ENCODE data around the gene CSTB. TPM values are rescaled to one million over a fixed set of nuclear protein-coding genes. Genes with fewer than 3 reads are reported as not detected.
A peak's percentile ranks its signal among the peaks of the same experiment; 100 is the strongest.

The CSTB gene
- total RNA-seq, 2 donors from 2014 or later = 30.7 to 32.3 TPM

- Mint-ChIP-seq H3K9me3 (no peaks in the 10 kb centered on the region), H3K4me3 (peak overlapping the region; percentile 71 to 94), H3K4me1 (ENCODE audit: low read depth) (peaks cover 72% of the 10 kb centered on the region), H3K27ac (peak overlapping the region; percentile 10), H3K36me3 (ENCODE audit: insufficient read depth in 2 of 2) (peaks cover 1 to 3% of the 10 kb centered on the region in 2 donors), H3K27me3 (ENCODE audit: low read depth) (no peaks in the 10 kb centered on the region)
- DNase-seq = peak; percentile 18 to 19
- ATAC-seq (replicated peaks in 1 of 2) = no peak
Observed at GRCh38 chr21:43778469-43779335, 2.6 kb upstream of the CSTB start.

GRCh38 chr21:43777953-43778352 is 1.8 kb upstream of the CSTB start:
- Mint-ChIP-seq H3K36me3 (ENCODE audit: insufficient read depth in 2 of 2) (peaks cover 1 to 3% of the 10 kb centered on the region in 2 donors), H3K27me3 (ENCODE audit: low read depth) (no peaks in the 10 kb centered on the region), H3K4me1 (ENCODE audit: low read depth) (peaks cover 65% of the 10 kb centered on the region), H3K9me3 (no peaks in the 10 kb centered on the region), H3K4me3 (peak overlapping the region; percentile 78 to 94), H3K27ac (no peak overlapping the region)
- ATAC-seq (replicated peaks in 1 of 2) = no peak
- no peak for DNase-seq

- H3K4me3 Mint-ChIP-seq = peak overlapping the region; percentile 94 to 95
- DNase-seq = no peak
- ATAC-seq (replicated peaks in 1 of 2) = no peak
- H3K27ac Mint-ChIP-seq = peak overlapping the region; percentile 76
- no peaks in the 10 kb centered on the region for H3K27me3 Mint-ChIP-seq (ENCODE audit: low read depth)
- peaks cover 3 to 5% of the 10 kb centered on the region in 2 donors for H3K9me3 Mint-ChIP-seq
- peaks cover 5 to 8% of the 10 kb centered on the region in 2 donors for H3K36me3 Mint-ChIP-seq (ENCODE audit: insufficient read depth in 2 of 2)
- peaks cover 42% of the 10 kb centered on the region for H3K4me1 Mint-ChIP-seq (ENCODE audit: low read depth)
Observed at GRCh38 chr21:43775190-43775589, 918 bp downstream of the CSTB start.

DNA sequence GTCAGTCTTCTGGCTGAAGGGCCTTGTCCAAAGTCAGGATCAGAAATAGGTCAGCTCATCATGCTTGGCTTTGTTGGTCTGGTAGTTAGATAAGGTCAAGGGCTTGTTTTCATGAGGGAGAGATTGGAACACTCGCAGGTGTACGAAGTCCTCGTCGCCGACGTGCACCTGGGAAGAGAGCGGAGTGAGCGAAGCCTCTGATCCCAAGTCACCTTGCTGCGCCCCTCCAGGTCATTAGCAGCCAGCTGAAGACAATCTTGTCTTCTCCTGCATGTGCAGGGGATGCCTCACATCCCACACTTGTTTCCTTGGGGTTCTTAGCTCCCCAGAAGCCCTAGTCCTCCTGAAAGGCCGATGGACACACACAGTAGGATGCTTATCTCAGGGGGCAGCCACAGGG is 1.9 kb downstream of the CSTB start:
- Mint-ChIP-seq H3K9me3 (peaks cover 3 to 5% of the 10 kb centered on the region in 2 donors), H3K4me3 (peak overlapping the region in 1 of 2 donors; percentile 94), H3K36me3 (ENCODE audit: insufficient read depth in 2 of 2) (peaks cover 5 to 8% of the 10 kb centered on the region in 2 donors), H3K27me3 (ENCODE audit: low read depth) (no peaks in the 10 kb centered on the region), H3K4me1 (ENCODE audit: low read depth) (peaks cover 34% of the 10 kb centered on the region), H3K27ac (no peak overlapping the region)
- DNase-seq (no peak), ATAC-seq (replicated peaks in 1 of 2) (no peak)

GRCh38 chr21:43772425-43772821 is 3.7 kb downstream of the CSTB start:
- no peak overlapping the region for H3K4me3 Mint-ChIP-seq
- H3K4me1 Mint-ChIP-seq (ENCODE audit: low read depth) = peaks cover 18% of the 10 kb centered on the region
- peaks cover 5 to 8% of the 10 kb centered on the region in 2 donors for H3K36me3 Mint-ChIP-seq (ENCODE audit: insufficient read depth in 2 of 2)
- H3K9me3 Mint-ChIP-seq = peaks cover 3 to 5% of the 10 kb centered on the region in 2 donors
- ATAC-seq (replicated peaks in 1 of 2) (no peak), DNase-seq (no peak)
- no peak overlapping the region for H3K27ac Mint-ChIP-seq
- no peaks in the 10 kb centered on the region for H3K27me3 Mint-ChIP-seq (ENCODE audit: low read depth)

- no peak for ATAC-seq (replicated peaks in 1 of 2)
- H3K27me3 Mint-ChIP-seq (ENCODE audit: low read depth) = no peaks in the 10 kb centered on the region
- H3K9me3 Mint-ChIP-seq = peaks cover 3 to 5% of the 10 kb centered on the region in 2 donors
- DNase-seq = no peak
- H3K4me3 Mint-ChIP-seq = no peak overlapping the region
- peaks cover 5 to 8% of the 10 kb centered on the region in 2 donors for H3K36me3 Mint-ChIP-seq (ENCODE audit: insufficient read depth in 2 of 2)
- H3K27ac Mint-ChIP-seq = no peak overlapping the region
- peaks cover 16% of the 10 kb centered on the region for H3K4me1 Mint-ChIP-seq (ENCODE audit: low read depth)
Observed at GRCh38 chr21:43771698-43772424, 4.2 kb downstream of the CSTB start.

GRCh38 chr21:43771199-43771675 is 4.9 kb downstream of the CSTB start:
- no peaks in the 10 kb centered on the region for H3K27me3 Mint-ChIP-seq (ENCODE audit: low read depth)
- H3K4me3 Mint-ChIP-seq = no peak overlapping the region
- DNase-seq = no peak
- H3K36me3 Mint-ChIP-seq (ENCODE audit: insufficient read depth in 2 of 2) = peaks cover 5 to 8% of the 10 kb centered on the region in 2 donors
- peaks cover 3 to 5% of the 10 kb centered on the region in 2 donors for H3K9me3 Mint-ChIP-seq
- peaks cover 16% of the 10 kb centered on the region for H3K4me1 Mint-ChIP-seq (ENCODE audit: low read depth)
- no peak overlapping the region for H3K27ac Mint-ChIP-seq
- no peak for ATAC-seq (replicated peaks in 1 of 2)

DNA sequence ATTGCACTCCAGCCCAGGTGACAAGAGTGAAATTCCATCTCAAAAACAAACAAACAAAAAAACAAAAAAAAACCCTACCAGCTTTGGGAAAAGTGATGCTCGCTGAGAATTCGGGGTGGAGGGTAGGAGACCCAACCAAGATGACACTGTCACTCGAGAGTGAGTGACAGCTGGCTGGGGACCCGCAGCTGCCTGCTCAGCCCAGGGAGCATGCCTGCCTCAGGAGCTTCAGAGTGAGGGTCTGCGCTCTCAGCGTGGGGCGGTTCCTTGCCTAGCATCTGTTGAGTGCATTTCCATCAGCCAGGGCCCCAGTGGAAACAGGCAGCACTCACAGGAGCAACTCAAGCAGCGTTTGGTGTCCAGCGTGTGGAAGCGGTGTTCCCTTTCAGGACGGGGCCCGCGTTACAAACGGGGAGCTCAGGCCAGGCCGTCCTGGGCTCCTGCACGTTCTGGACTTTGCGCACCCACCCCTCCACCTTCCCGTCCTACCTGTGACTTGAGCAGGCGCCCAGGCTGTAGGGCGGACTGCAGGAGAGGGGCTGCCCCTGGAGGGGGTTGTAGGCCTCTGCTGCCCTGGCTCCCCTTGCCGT is 5.9 kb downstream of the CSTB start:
- Mint-ChIP-seq H3K9me3 (peaks cover 3 to 5% of the 10 kb centered on the region in 2 donors), H3K4me3 (no peak overlapping the region), H3K4me1 (ENCODE audit: low read depth) (peaks cover 10% of the 10 kb centered on the region), H3K27me3 (ENCODE audit: low read depth) (no peaks in the 10 kb centered on the region), H3K36me3 (ENCODE audit: insufficient read depth in 2 of 2) (peaks cover 2 to 7% of the 10 kb centered on the region in 2 donors), H3K27ac (no peak overlapping the region)
- ATAC-seq (replicated peaks in 1 of 2) (no peak), DNase-seq (no peak)

DNA sequence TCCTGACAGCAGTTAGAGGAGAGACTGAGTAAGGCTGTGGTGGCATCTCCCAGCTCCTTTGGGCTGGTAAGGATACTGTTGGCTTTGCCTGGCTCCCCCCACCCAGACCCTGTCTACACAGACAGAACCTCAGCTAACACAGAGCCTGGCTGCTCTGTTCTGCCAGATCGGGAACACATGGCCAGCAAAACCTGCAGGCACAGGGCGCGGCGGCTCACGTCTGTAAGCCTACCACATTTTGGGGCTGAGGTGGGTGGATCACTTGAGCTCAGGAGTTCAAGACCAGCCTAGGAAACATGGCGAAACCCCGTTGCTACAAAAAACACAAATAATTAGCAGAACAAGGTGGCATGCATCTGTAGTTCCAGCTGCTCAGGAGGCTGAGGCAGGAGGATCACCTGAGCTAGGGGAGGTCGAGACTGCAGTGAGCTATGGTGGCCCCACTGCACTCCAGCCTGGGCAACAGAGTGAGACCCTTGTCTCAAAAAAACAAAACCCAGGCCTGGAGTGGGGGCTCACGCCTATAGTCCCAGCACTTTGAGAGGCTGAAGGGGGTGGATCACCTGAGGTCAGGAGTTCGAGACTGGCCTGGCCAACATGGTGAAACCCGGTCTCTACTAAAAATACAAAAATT is 6.7 kb downstream of the CSTB start:
- peaks cover 2 to 7% of the 10 kb centered on the region in 2 donors for H3K36me3 Mint-ChIP-seq (ENCODE audit: insufficient read depth in 2 of 2)
- no peak for ATAC-seq (replicated peaks in 1 of 2)
- peaks cover 2% of the 10 kb centered on the region for H3K4me1 Mint-ChIP-seq (ENCODE audit: low read depth)
- no peak overlapping the region for H3K27ac Mint-ChIP-seq
- no peak overlapping the region for H3K4me3 Mint-ChIP-seq
- H3K9me3 Mint-ChIP-seq = peaks cover 3 to 5% of the 10 kb centered on the region in 2 donors
- DNase-seq = no peak
- no peaks in the 10 kb centered on the region for H3K27me3 Mint-ChIP-seq (ENCODE audit: low read depth)

DNA sequence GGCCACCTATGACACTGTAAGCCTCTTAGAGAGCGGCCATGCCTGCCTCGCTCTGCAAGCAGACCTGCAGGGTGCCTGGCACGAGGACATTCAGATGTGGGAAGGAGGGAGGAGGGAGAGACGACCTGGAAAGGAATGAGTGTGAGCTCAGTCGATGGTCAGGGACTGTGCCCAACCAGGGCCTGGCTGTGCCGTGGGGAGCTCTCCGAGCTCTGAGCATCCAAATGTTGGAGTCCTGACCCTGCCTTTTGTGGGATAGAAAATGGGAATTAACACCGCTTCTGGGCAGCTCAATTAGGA is 7.3 kb downstream of the CSTB start:
- Mint-ChIP-seq H3K36me3 (ENCODE audit: insufficient read depth in 2 of 2) (peaks cover 2 to 7% of the 10 kb centered on the region in 2 donors), H3K27ac (no peak overlapping the region), H3K4me1 (ENCODE audit: low read depth) (no peaks in the 10 kb centered on the region), H3K27me3 (ENCODE audit: low read depth) (no peaks in the 10 kb centered on the region), H3K9me3 (peaks cover 3 to 5% of the 10 kb centered on the region in 2 donors), H3K4me3 (no peak overlapping the region)
- ATAC-seq (replicated peaks in 1 of 2) = no peak
- no peak for DNase-seq

- Mint-ChIP-seq H3K27me3 (ENCODE audit: low read depth) (no peaks in the 10 kb centered on the region), H3K36me3 (ENCODE audit: insufficient read depth in 2 of 2) (peaks cover 2 to 7% of the 10 kb centered on the region in 2 donors)
Observed at GRCh38 chr21:43767984-43768867, 7.9 kb downstream of the CSTB start.

DNA sequence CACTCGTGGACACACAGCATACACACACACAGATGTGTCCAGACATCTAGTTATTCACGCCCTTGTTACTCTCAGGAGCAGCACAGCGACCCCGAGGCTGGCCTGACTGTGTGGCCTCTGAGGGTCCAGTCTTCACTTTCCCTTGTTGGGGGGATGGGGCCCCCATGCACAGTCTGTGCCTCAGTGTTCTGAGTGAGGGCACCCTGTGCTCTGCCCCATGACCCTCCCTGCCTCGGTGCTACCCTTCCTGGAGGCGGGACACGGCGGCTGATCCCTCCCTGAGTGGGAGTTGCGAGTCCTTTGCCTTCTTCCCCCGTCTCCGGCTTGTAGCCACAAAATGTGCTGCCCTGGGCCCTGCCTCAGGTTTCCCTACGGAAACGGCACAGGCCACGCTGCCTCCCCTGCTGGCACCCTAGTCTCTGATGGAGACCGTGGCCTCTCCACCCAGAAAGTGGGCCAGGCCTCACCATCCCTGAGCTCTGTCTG is 8.6 kb downstream of the CSTB start:
- no peaks in the 10 kb centered on the region for H3K27me3 Mint-ChIP-seq (ENCODE audit: low read depth)
- peak in 1 of 2 donors; percentile 12 for ATAC-seq (replicated peaks in 1 of 2)
- H3K36me3 Mint-ChIP-seq (ENCODE audit: insufficient read depth in 2 of 2) = peaks cover 2 to 7% of the 10 kb centered on the region in 2 donors
- peaks cover 3 to 5% of the 10 kb centered on the region in 2 donors for H3K9me3 Mint-ChIP-seq
- H3K27ac Mint-ChIP-seq = no peak overlapping the region
- H3K4me3 Mint-ChIP-seq = no peak overlapping the region
- no peak for DNase-seq
- H3K4me1 Mint-ChIP-seq (ENCODE audit: low read depth) = no peaks in the 10 kb centered on the region

More at GRCh38 chr21:43767984-43768867, 7.9 kb downstream of the CSTB start:
- Mint-ChIP-seq H3K27ac (no peak overlapping the region), H3K4me1 (ENCODE audit: low read depth) (no peaks in the 10 kb centered on the region), H3K4me3 (no peak overlapping the region), H3K9me3 (peaks cover 3 to 5% of the 10 kb centered on the region in 2 donors)
- ATAC-seq (replicated peaks in 1 of 2) = no peak
- DNase-seq = no peak
